NCI-H1436 (cell line): Measurements from ENCODE around the gene ATP1A4.
"Not testable (repeated sequence)": the region's sequence is repeated elsewhere in the genome, so short reads cannot be mapped to it uniquely, and the experiment has no call there.

Source experiments
- DNase-seq: peaks from one replicate; lab custom pipeline; 2025; lab: John Stamatoyannopoulos, UW

ATP1A4 gene

GRCh38 chr1:160124705-160125478, 26.5 kb upstream of the ATP1A4 start:
- no peak for DNase-seq

DNA sequence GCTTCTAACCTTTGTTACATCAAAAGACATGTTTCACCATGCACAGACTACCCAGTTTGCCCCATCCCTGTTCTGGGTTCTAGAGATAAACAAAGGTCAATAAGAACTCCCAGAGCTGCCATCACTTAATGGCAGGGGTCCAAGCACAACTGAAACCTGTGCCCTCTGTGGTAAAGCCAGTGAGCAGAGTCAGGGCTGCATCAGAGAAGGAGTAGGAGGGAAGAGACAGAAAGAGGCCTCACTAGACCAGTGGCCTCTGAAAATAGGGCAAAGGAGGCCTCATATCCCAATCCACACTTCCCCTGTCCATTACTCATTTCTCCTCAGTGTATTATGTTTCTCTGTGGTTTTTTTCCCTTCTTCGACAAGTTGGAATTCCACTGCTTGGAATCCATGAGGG, 25.7 kb upstream of the ATP1A4 start:
- no peak for DNase-seq

GRCh38 chr1:160126342-160126741, 25.1 kb upstream of the ATP1A4 start:
- DNase-seq, result not testable (repeated sequence)

- DNase-seq, result no peak
Measured at GRCh38 chr1:160127381-160127780, 24.0 kb upstream of the ATP1A4 start.

DNA sequence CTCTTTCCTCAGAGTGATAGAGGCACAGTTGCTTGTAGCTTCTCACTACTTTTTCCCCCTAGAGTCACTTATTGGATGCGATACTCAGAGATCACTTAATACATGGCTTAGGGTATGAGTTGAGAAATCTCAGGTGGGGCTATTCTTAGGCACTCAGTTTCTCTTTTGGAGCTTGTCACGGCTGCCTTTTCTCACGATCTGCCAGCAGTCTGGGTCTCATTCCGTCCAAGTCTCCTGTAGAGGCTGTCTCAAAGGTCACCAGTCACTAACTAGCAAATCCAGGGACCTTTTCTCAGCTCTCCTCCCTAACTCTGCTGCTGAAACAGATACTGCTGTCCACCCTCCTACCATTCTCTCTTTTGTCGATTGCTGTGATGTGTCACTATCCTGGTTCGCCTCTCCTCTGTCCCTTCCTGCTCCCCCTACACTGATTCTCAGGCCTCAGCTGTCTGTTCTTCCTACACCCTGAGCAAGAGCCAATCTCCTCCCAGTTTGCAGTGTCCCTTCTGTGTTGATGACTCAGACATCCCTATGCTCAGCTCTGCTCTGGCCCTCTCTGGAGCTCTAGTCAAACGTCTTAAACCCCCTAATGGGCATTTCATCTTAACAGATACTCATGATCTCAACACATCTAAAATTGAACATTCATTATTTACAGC, 23.4 kb upstream of the ATP1A4 start:
- DNase-seq, result no peak

GRCh38 chr1:160128636-160129035, 22.8 kb upstream of the ATP1A4 start:
- DNase-seq, result no peak

DNA sequence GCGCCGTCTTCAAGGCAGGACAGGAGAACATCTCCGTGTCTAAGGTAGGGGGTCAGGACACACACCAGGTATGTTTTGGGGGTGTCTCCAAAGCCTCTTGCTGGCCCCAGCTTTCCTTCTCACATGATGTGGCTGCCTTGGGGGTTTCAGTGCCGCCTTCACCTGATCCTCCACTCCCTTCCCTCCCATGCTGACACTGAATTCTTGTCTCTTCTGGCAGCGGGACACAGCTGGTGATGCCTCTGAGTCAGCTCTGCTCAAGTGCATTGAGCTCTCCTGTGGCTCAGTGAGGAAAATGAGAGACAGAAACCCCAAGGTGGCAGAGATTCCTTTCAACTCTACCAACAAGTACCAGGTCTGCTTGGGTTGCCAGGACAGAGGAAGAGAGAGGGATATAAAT, 22.4 kb upstream of the ATP1A4 start:
- DNase-seq, result no peak

DNA sequence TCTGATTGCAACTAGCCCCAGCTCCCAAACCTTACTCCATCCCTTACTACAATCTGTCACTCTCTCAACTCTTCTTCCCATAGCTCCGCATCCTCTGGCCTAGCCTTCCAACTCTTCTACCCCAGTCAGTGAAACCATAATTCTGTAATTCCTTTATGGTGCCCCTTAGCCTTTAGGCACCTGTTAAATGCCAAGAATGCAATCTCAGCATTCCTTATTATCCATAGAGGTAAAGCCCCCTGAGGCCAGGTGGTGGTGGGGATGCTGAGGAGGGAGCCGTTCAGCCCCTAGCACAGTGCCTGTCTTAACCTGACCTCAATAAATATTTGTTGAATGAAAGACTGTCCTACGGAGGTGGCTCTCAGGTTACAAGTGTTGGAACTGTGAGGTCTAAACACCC, 21.8 kb upstream of the ATP1A4 start:
- DNase-seq, result no peak

GRCh38 chr1:160129966-160130365, 21.4 kb upstream of the ATP1A4 start:
- no peak for DNase-seq

GRCh38 chr1:160130486-160130885, 20.9 kb upstream of the ATP1A4 start:
- DNase-seq, result no peak

GRCh38 chr1:160130939-160131338, 20.5 kb upstream of the ATP1A4 start:
- DNase-seq, result no peak

GRCh38 chr1:160131803-160132565, 19.4 kb upstream of the ATP1A4 start:
- no peak for DNase-seq

- DNase-seq, result no peak
Measured at GRCh38 chr1:160133990-160134770, 17.2 kb upstream of the ATP1A4 start.

GRCh38 chr1:160134791-160135572, 16.4 kb upstream of the ATP1A4 start:
- DNase-seq, result no peak

GRCh38 chr1:160136121-160136925, 15.1 kb upstream of the ATP1A4 start:
- DNase-seq, result no peak

- DNase-seq, result no peak
Measured at GRCh38 chr1:160136926-160137200, 14.5 kb upstream of the ATP1A4 start.

DNA sequence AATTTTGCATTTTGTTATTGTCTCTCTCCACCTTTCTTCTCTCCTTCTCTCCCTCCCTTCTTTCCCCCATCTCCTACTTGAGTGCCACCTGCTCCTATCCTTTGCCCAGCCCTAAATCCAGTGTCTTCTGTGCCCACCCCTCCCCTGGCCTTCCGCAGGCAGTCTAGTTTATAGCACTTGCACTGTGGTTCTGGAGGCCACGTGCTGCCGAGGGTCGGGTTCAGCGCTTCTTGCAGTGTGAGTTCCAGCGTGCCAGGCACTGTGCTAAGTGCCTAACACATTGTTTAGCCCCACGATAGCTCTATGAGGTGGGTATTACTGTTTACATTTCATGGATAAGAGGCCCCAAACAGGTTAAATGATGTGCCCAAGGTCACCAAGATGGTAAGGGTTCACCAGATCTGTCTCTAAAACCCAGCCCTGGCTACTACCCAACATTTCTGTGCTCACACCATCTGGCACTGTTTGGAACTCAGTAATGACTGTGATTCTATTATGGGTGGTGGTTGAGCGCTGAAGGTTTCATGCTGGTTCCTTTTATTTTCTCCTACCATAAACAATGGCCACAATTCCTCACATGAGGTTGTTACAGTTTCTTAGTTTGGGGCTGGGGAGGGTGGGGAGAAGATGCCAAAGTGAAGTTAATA, 14.1 kb upstream of the ATP1A4 start:
- DNase-seq, result no peak

DNA sequence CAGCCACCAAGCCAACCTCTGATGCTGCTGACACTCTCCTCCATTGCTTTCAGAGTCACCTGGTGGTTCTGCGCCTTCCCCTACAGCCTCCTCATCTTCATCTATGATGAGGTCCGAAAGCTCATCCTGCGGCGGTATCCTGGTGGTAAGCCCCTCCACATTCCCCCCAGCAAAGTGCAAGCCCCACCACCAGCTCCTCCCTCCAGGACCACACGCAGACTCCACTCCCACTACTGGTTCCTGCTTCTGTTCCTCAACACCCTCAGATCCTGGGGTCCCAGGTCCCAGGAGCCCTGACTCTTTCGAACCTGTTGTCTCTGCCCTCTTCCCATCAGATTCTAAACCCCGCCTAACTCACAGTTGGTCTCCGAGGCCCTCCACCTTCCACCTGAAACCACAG, 11.6 kb upstream of the ATP1A4 start:
- DNase-seq, result no peak

DNA sequence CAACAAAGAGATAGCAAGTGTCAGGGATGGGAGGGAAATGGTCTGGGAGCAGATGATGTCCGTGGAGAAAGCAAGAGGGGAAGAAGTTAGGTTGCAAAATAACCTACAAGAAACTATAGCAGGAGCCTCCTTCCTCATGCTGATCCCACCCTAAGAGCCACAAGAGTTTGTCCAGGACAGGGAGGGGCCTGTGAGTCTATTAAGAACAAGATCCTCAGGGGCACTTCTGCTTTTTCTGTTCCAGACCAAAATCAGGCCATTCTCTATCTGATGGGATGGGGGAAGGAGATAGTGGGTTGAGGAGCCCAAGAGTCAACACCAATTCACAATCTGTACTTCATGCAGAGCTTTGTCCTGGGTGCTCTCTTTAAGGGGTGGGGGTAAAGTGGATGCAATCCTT, 7.7 kb upstream of the ATP1A4 start:
- no peak for DNase-seq

GRCh38 chr1:160144921-160145320, 6.5 kb upstream of the ATP1A4 start:
- DNase-seq, result no peak
